H1 (cell line): ENCODE results near the gene FHL1. TPM values are rescaled to one million over a fixed set of nuclear protein-coding genes. Genes with fewer than 3 reads are reported as not detected.

Experiments used
- CTCF ChIA-PET: fragments of 300-600 bp; sonication (Branson Sonifier 250); formaldehyde crosslinking; loops from one replicate; lab custom pipeline; 2021; ENCODE audit not compliant: partially characterized antibody; lab: Charles Lee
- POLR2A ChIA-PET: fragments of 300-600 bp; sonication (Branson Sonifier 250); formaldehyde crosslinking; loops from one replicate; lab custom pipeline; 2021; ENCODE audit warnings: inconsistent platforms; ENCODE audit not compliant: partially characterized antibody; lab: Charles Lee
- DNase-seq, 2 experiments: peaks; one replicate each; pipeline versions ENCODE4 v3.0.0 to v3.0.0-alpha.2; 2010 to 2022; ENCODE audit warnings: low spot score in 2 of 2, low read depth in 1 of 2, mixed read lengths in 1 of 2
- FAIRE-seq: peaks from 2 replicates; lab custom pipeline; 2011; peaks lifted over from hg19 to GRCh38; lab: Jason Lieb, UNC
- H2AFZ ChIP-seq: 2 replicates; pipeline ENCODE4 v1.8.1; 2012; ENCODE audit warnings: low read length, inconsistent platforms
- H2AK5ac ChIP-seq: 2 replicates; pipeline ENCODE4 v1.6.1; 2013; ENCODE audit warnings: low read depth, low read length
- H2BK120ac ChIP-seq: replicated peaks from 2 replicates; pipeline ENCODE3; 2013; ENCODE audit warnings: low read depth, low read length, inconsistent platforms
- H2BK12ac ChIP-seq: 2 replicates; pipeline ENCODE4 v1.6.1; 2013; ENCODE audit warnings: low read depth, low read length
- H2BK15ac ChIP-seq: 2 replicates; pipeline ENCODE4 v1.6.1; 2013; ENCODE audit warnings: low read length
- H2BK20ac ChIP-seq: 2 replicates; pipeline ENCODE4 v1.6.1; 2013; ENCODE audit warnings: low read length
- H2BK5ac ChIP-seq: 2 replicates; pipeline ENCODE4 v1.6.1; 2013; ENCODE audit warnings: low read depth, low read length
- H3K14ac ChIP-seq: 2 replicates; pipeline ENCODE4 v1.6.1; 2013; ENCODE audit warnings: inconsistent platforms; ENCODE audit not compliant: insufficient read length
- H3K18ac ChIP-seq: 2 replicates; pipeline ENCODE4 v1.6.1; 2013; ENCODE audit warnings: low read length; ENCODE audit errors: extremely low read depth
- H3K23ac ChIP-seq: 2 replicates; pipeline ENCODE4 v1.6.1; 2013; ENCODE audit warnings: inconsistent platforms; ENCODE audit not compliant: insufficient read length
- H3K23me2 ChIP-seq: 2 replicates; pipeline ENCODE4 v1.6.1; 2013; ENCODE audit warnings: low read depth, low read length
- H3K27ac ChIP-seq: 2 replicates; pipeline ENCODE4 v1.6.1; 2011; ENCODE audit warnings: low read depth, low read length, inconsistent platforms
- H3K27me3 ChIP-seq, 4 experiments: replicated peaks in 1 of 4; 1 replicate in 1 of 4; 2 replicates in 3 of 4; pipeline versions ENCODE4 v1.6.1 to v1.8.1; 2011 to 2013; ENCODE audit warnings: low read length in 3 of 4, mild to moderate bottlenecking in 3 of 4, inconsistent platforms in 2 of 4, mixed read lengths in 2 of 4, moderate library complexity in 1 of 4; ENCODE audit not compliant: control insufficient read depth in 3 of 4, insufficient read depth in 3 of 4; ENCODE audit errors: extremely low read depth in 1 of 4
- H3K36me3 ChIP-seq, 4 experiments: 2 replicates each; pipeline versions ENCODE4 v1.6.1 to v1.8.1; 2011 to 2013; ENCODE audit warnings: mild to moderate bottlenecking in 4 of 4, low read length in 3 of 4, moderate library complexity in 2 of 4, control low read depth in 1 of 4, inconsistent platforms in 1 of 4; ENCODE audit not compliant: insufficient read depth in 4 of 4, control insufficient read depth in 2 of 4
- H3K4ac ChIP-seq: replicated peaks from 2 replicates; pipeline ENCODE3; 2013; ENCODE audit warnings: low read length, low read depth, mixed read lengths, inconsistent platforms; ENCODE audit not compliant: insufficient read length
- H3K4me1 ChIP-seq, 4 experiments: replicated peaks in 1 of 4; 1 replicate in 1 of 4; 2 replicates in 3 of 4; pipeline versions ENCODE4 v1.6.1 to v1.8.1; 2011 to 2013; ENCODE audit warnings: low read length in 3 of 4, inconsistent platforms in 2 of 4, mixed read lengths in 1 of 4; ENCODE audit not compliant: insufficient read depth in 4 of 4, control insufficient read depth in 3 of 4
- H3K4me2 ChIP-seq, 2 experiments: 2 replicates each; pipeline versions ENCODE4 v1.6.1 to v1.8.1; 2011 to 2013; ENCODE audit warnings: low read depth in 2 of 2, low read length in 2 of 2, control low read depth in 1 of 2, inconsistent platforms in 1 of 2, mild to moderate bottlenecking in 1 of 2; ENCODE audit not compliant: insufficient read depth in 1 of 2
- H3K4me3 ChIP-seq, 4 experiments: fragments of 200-600, 300-600 bp in 1 of 4; sonication (generic), shearing (Covaris generic), sonication (Bioruptor Twin) in 1 of 4; 2 replicates each; pipeline versions ENCODE4 v1.5.1 to v1.8.1; 2011 to 2016; ENCODE audit warnings: low read length in 4 of 4, low read depth in 3 of 4, control low read depth in 2 of 4, inconsistent platforms in 2 of 4, mild to moderate bottlenecking in 2 of 4, mixed read lengths in 1 of 4, moderate library complexity in 1 of 4; ENCODE audit not compliant: insufficient read depth in 2 of 4; ENCODE audit errors: extremely low read depth in 1 of 4
- H3K56ac ChIP-seq: replicated peaks from 2 replicates; pipeline ENCODE3; 2013; ENCODE audit warnings: low read depth, mild to moderate bottlenecking, mixed read lengths, low read length, inconsistent platforms; ENCODE audit not compliant: insufficient read length
- H3K79me1 ChIP-seq: 2 replicates; pipeline ENCODE4 v1.6.1; 2013; ENCODE audit warnings: low read depth, low read length, control low read depth
- H3K79me2 ChIP-seq, 2 experiments: 2 replicates each; pipeline versions ENCODE4 v1.6.1 to v1.8.1; 2012 to 2013; ENCODE audit warnings: low read length in 2 of 2, mild to moderate bottlenecking in 2 of 2, inconsistent platforms in 1 of 2; ENCODE audit not compliant: insufficient read depth in 2 of 2, control insufficient read depth in 1 of 2
- H3K9ac ChIP-seq, 4 experiments: replicated peaks in 1 of 4; 1 replicate in 1 of 4; 2 replicates in 3 of 4; pipeline versions ENCODE4 v1.6.1 to v1.8.1; 2011 to 2013; ENCODE audit warnings: low read depth in 3 of 4, low read length in 3 of 4, control low read depth in 2 of 4, mild to moderate bottlenecking in 2 of 4, moderate library complexity in 2 of 4, inconsistent platforms in 1 of 4; ENCODE audit errors: extremely low read depth in 1 of 4
- H3K9me3 ChIP-seq, 2 experiments: 2 replicates each; pipeline versions ENCODE4 v1.6.1 to v1.8.1; 2012 to 2013; ENCODE audit warnings: mild to moderate bottlenecking in 2 of 2, moderate library complexity in 2 of 2, control low read depth in 1 of 2, inconsistent platforms in 1 of 2, low read depth in 1 of 2, low read length in 1 of 2, mixed read lengths in 1 of 2; ENCODE audit not compliant: insufficient read depth in 2 of 2
- H4K20me1 ChIP-seq, 2 experiments: replicated peaks in 1 of 2; 2 replicates each; pipeline versions ENCODE3 to v1.8.1; 2011 to 2013; ENCODE audit warnings: inconsistent platforms in 2 of 2, low read length in 2 of 2, mild to moderate bottlenecking in 1 of 2; ENCODE audit not compliant: insufficient read depth in 2 of 2, control insufficient read depth in 1 of 2
- H4K5ac ChIP-seq: 2 replicates; pipeline ENCODE4 v1.6.1; 2013; ENCODE audit warnings: low read length, low read depth, mixed read lengths, inconsistent platforms; ENCODE audit not compliant: insufficient read length
- H4K8ac ChIP-seq: 2 replicates; pipeline ENCODE4 v1.8.0; 2013; ENCODE audit warnings: mild to moderate bottlenecking, moderate library complexity, low read length, inconsistent platforms; ENCODE audit not compliant: insufficient read depth; ENCODE audit errors: extremely low read depth
- H4K91ac ChIP-seq: replicated peaks from 2 replicates; pipeline ENCODE3; 2013; ENCODE audit warnings: low read length, mixed read lengths, inconsistent platforms; ENCODE audit not compliant: insufficient read length
- CHD2 ChIP-seq: IDR thresholded peaks from 2 replicates; pipeline ENCODE4 v1.6.1; 2012; ENCODE audit warnings: low read length, improper control_type of control experiment
- GTF2F1 ChIP-seq: IDR thresholded peaks from 2 replicates; pipeline ENCODE4 v1.6.1; 2012; ENCODE audit warnings: low read depth, low read length, improper control_type of control experiment, borderline replicate concordance
- NRF1 ChIP-seq: IDR thresholded peaks from 2 replicates; pipeline ENCODE4 v1.6.1; 2011; ENCODE audit warnings: mild to moderate bottlenecking, low read depth, low read length, improper control_type of control experiment
- SIX5 ChIP-seq: IDR thresholded peaks from 2 replicates; pipeline ENCODE4 v1.6.1; 2011; ENCODE audit warnings: mild to moderate bottlenecking, low read depth, low read length
- WGBS, 2 experiments: shearing (Covaris generic) in 1 of 2; methylation state at CpG; one replicate each; pipeline versions ENCODE4 v1.1.6 to v1.1.7; 2013 to 2015; ENCODE audit warnings: low lambda C conversion rate in 2 of 2, mixed read lengths in 2 of 2, inconsistent platforms in 1 of 2, low coverage in 1 of 2, missing lambda C conversion rate in 1 of 2; ENCODE audit not compliant: insufficient replicate concordance in 2 of 2, insufficient coverage in 1 of 2, insufficient read length in 1 of 2; ENCODE audit errors: extremely low coverage in 1 of 2, missing lambda C conversion rate in 1 of 2; 5-methylcytosine and 5-hydroxymethylcytosine counted together
- polyA plus RNA-seq, 7 experiments: library from polyadenylated mRNA; depleted of rRNA in 3 of 7; stranded (reverse) in 5 of 7; unstranded in 2 of 7; fragments of >200 nt in 5 of 7; fragments of 200-250 nt in 2 of 7; gene quantifications; 1 replicate in 5 of 7; 2 replicates in 1 of 7; 4 replicates in 1 of 7; pipeline versions ENCODE4 v1.2.1 to v1.2.3, GENCODE V29; 2011 to 2013; ENCODE audit warnings: missing spikeins in 2 of 7, mixed read lengths in 2 of 7
- total RNA-seq: library from RNA; stranded (reverse); fragmentation: NEBNext Ultra II Directional; extraction: Animal tissue kit (Norgen Biotek cat#: 25700); gene quantifications from 2 replicates; pipeline ENCODE4 v1.2.1, GENCODE V29; 2021

The FHL1 gene
- total and polyA plus RNA-seq, 2 of the 8 experiments (the other 6 are each of a cell fraction or from before 2014, with no cell fraction given), result 45.0 to 56.5 TPM

DNA sequence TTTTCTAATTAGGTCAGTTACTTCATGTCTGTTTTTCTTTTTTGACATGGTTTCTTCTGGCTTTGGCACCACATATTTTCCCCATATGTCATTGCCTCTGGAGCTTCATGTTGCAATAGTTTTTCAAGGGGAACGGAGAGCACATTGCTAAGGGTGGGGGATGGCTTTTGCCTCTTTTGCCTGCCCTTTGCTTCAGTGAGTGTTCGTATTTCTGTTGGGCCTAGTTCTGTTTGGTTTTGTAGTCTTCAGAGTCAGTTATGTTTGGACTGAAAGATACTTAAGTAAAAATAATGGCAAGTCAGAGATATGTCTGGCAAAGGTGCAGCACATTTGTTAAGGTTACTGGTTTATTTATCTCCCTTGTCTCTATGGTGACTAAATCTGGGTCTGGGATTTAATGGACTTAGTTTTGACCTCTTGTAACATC lies 29.1 kb downstream of the FHL1 start:
- no peak overlapping the region for H2BK12ac ChIP-seq
- H3K9me3 ChIP-seq, result no peaks in the 10 kb centered on the region
- H2BK5ac ChIP-seq, result no peak overlapping the region
- no peak overlapping the region for H2BK120ac ChIP-seq
- no peak overlapping the region for H3K18ac ChIP-seq
- H3K14ac ChIP-seq, result no peak overlapping the region
- no peaks in the 10 kb centered on the region for H3K4me1 ChIP-seq
- no peak overlapping the region for H3K4me2 ChIP-seq
- no peak overlapping the region for H4K8ac ChIP-seq
- H2AK5ac ChIP-seq, result no peak overlapping the region
- no peak overlapping the region for H3K27ac ChIP-seq
- no peaks in the 10 kb centered on the region for H4K20me1 ChIP-seq
- H2BK15ac ChIP-seq, result no peak overlapping the region
- FAIRE-seq, result no peak
- no peak overlapping the region for H4K91ac ChIP-seq
- ChIA-PET POLR2A (no interaction called here), CTCF (no interaction called here)
- WGBS, 2 experiments, result 75% methylated on average over 2 of the region's 2 CpGs; no CpG with 5 or more reads in 1 of the 2 experiments
- H3K9ac ChIP-seq, result no peak overlapping the region
- H3K27me3 ChIP-seq, result no peaks in the 10 kb centered on the region
- DNase-seq, result no peak
- no peak overlapping the region for H3K23ac ChIP-seq
- H2BK20ac ChIP-seq, result no peak overlapping the region
- H3K4me3 ChIP-seq, result no peak overlapping the region
- peaks cover 0 to 3% (median 0%) of the 10 kb centered on the region in 4 experiments; a peak in 1 of 8 replicates for H3K36me3 ChIP-seq
- H3K56ac ChIP-seq, result no peak overlapping the region
- H3K23me2 ChIP-seq, result no peaks in the 10 kb centered on the region
- no peaks in the 10 kb centered on the region for H3K79me1 ChIP-seq
- no peak overlapping the region for H4K5ac ChIP-seq
- no peak overlapping the region for H2AFZ ChIP-seq
- H3K79me2 ChIP-seq, result no peaks in the 10 kb centered on the region
- no peak overlapping the region for H3K4ac ChIP-seq
- TF ChIP-seq CHD2 (no peak), NRF1 (no peak), GTF2F1 (no peak), SIX5 (no peak)
